Spleen (tissue), 11 donors: ENCODE data around the gene VWA2. TPM values are rescaled to one million over a fixed set of nuclear protein-coding genes. Genes with fewer than 3 reads are reported as not detected.

Experiments
- DNase-seq: peaks from one replicate; pipeline ENCODE4 v3.0.0-alpha.2; 2020
- H3K27ac ChIP-seq, 8 donors: fragments of 200-600 bp; sonication (generic) in 7 of 8; 1 replicate in 4 of 8; 2 replicates in 4 of 8; pipeline versions ENCODE4 v1.5.0 to v1.8.0; 2016 to 2021; ENCODE audit warnings: inconsistent platforms in 4 of 8, mild to moderate bottlenecking in 4 of 8, moderate library complexity in 1 of 8
- H3K27me3 ChIP-seq, 7 donors: fragments of 200-600 bp; sonication (generic) in 6 of 7; replicated peaks in 1 of 7; 1 replicate in 4 of 7; 2 replicates in 3 of 7; pipeline versions ENCODE4 v1.5.0 to v1.8.0; 2016 to 2021; ENCODE audit warnings: inconsistent platforms in 3 of 7, mild to moderate bottlenecking in 1 of 7
- H3K36me3 ChIP-seq, 6 donors: fragments of 200-600 bp; sonication (generic) in 5 of 6; 1 replicate in 4 of 6; 2 replicates in 2 of 6; pipeline versions ENCODE4 v1.5.0 to v1.8.0; 2016 to 2021; ENCODE audit warnings: inconsistent platforms in 2 of 6
- H3K4me1 ChIP-seq, 6 donors: fragments of 200-600 bp; sonication (generic) in 5 of 6; 1 replicate in 3 of 6; 2 replicates in 3 of 6; pipeline versions ENCODE4 v1.5.0 to v1.8.0; 2016 to 2021; ENCODE audit warnings: inconsistent platforms in 3 of 6
- H3K4me3 ChIP-seq, 8 donors: fragments of 200-600 bp; sonication (generic) in 7 of 8; 1 replicate in 4 of 8; 2 replicates in 4 of 8; pipeline versions ENCODE4 v1.5.0 to v1.8.0; 2016 to 2021; ENCODE audit warnings: inconsistent platforms in 4 of 8, mild to moderate bottlenecking in 4 of 8, moderate library complexity in 2 of 8
- H3K9me3 ChIP-seq, 8 donors: fragments of 200-600 bp; sonication (generic) in 7 of 8; 1 replicate in 4 of 8; 2 replicates in 4 of 8; pipeline versions ENCODE4 v1.5.0 to v1.8.0; 2016 to 2021; ENCODE audit warnings: inconsistent platforms in 4 of 8
- POLR2A ChIP-seq, 3 donors: fragments of 450-650 bp; IDR thresholded peaks; one replicate each; pipeline ENCODE4 v1.5.1; 2017; ENCODE audit warnings: antibody characterized with exemption in 3 of 3, mild to moderate bottlenecking in 1 of 3
- POLR2AphosphoS5 ChIP-seq, 3 donors: sonication (generic); formaldehyde crosslinking; IDR thresholded peaks; one replicate each; pipeline ENCODE4 v1.5.1; 2017; ENCODE audit warnings: antibody characterized with exemption in 3 of 3
- WGBS, 5 donors: extraction: QIAGEN DNeasy Blood & Tissue Kit in 3 of 5; methylation state at CpG; one replicate each; pipeline versions ENCODE4 v1.1.5 to v1.1.7; 2013 to 2018; 5-methylcytosine and 5-hydroxymethylcytosine counted together
- intact Hi-C: fragments of 100-400 bp; cut with DNase I; formaldehyde crosslinking; loops from one replicate; pipeline ENCODE4 v1.15.0; 2023; ENCODE audit warnings: low total_unique reads
- polyA plus RNA-seq, 3 donors: library from polyadenylated mRNA; stranded (reverse); fragments of 200-250 nt; gene quantifications; one replicate each; pipeline ENCODE4 v1.2.1, GENCODE V29; 2013
- total RNA-seq, 7 donors: library from RNA; depleted of rRNA in 3 of 7; stranded (reverse); fragments of >200 nt in 3 of 7; fragmentation: NEBNext Ultra II Directional in 4 of 7; extraction: Animal tissue kit (Norgen Biotek cat#: 25700) in 4 of 7; gene quantifications; one replicate each; pipeline versions ENCODE4 v1.1.0 to v1.2.1, GENCODE V29; 2016 to 2021
- TF ChIP-seq, protein P1 (sequence below), 11 experiments: fragments of 200-600 bp in 7 of 11; fragments of 450-650 bp in 4 of 11; sonication (generic) in 4 of 11; IDR thresholded peaks in 8 of 11; conservative IDR thresholded peaks in 3 of 11; 1 replicate in 7 of 11; 2 replicates in 4 of 11; pipeline versions ENCODE4 v1.4.0 to v1.8.0; 2016 to 2021; ENCODE audit warnings: antibody characterized with exemption in 11 of 11, inconsistent platforms in 4 of 11, mild to moderate bottlenecking in 1 of 11
- donor health status: healthy with polysubstance abuse.
- donor health status: DM: no; HTN: no; CAD: no; lungs with moderate emphysema.
- donor health status: DM: no; HTN: no; CAD: no.
- donor health status: Bipolar disorder and iron deficiency.
- donor health status: healthy.
- donor health status: DM: no; HTN: no; CAD: no.
- donor health status: DM: yes; HTN: yes; CAD: no.

The VWA2 gene
- total and polyA plus RNA-seq, 10 donors, result 0.02 to 1.9 (median 0.50) TPM; not detected in 1

DNA sequence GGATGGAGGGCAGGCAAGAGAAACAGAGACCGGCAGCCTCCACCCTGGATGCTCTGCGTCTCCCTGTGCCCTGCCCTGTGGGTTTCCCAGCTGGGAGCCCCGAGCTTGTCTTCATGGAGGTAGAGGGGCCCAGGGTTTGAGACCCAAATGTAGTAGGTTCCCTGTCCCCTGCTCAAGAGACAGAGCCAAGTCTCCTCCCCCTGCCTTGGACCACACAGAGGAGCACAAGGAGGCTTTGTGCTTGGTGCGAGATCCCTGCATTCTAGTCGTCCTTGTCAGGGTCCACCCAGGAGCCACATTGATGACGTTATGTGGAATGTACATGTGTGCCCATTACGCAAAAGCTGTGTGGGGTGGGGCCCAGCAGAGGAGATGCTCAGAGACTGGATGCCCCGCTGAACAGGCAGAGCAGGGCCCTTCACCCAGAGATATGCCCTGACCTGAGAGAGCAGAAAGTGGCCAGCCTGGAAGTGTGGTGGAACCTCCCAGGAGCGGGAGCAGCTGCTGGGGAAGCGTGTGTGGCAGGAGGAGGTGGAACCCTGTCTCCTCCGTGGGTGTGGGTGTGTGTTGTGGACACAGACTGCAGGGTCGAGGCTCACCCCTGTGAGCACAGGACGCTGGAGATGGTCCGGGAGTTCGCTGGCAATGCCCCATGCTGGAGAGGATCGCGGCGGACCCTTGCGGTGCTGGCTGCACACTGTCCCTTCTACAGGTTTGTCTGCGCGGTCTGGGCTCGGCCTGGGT lies 39.3 kb downstream of the VWA2 start:
- Histone ChIP-seq H3K27me3 (peaks cover 0 to 13% (median 0%) of the 10 kb centered on the region in 7 donors), H3K36me3 (no peaks in the 10 kb centered on the region), H3K4me3 (no peak overlapping the region), H3K9me3 (no peaks in the 10 kb centered on the region), H3K27ac (no peak overlapping the region), H3K4me1 (no peaks in the 10 kb centered on the region)
- intact Hi-C loops, result no loop called here
- TF ChIP-seq, protein P1, sequence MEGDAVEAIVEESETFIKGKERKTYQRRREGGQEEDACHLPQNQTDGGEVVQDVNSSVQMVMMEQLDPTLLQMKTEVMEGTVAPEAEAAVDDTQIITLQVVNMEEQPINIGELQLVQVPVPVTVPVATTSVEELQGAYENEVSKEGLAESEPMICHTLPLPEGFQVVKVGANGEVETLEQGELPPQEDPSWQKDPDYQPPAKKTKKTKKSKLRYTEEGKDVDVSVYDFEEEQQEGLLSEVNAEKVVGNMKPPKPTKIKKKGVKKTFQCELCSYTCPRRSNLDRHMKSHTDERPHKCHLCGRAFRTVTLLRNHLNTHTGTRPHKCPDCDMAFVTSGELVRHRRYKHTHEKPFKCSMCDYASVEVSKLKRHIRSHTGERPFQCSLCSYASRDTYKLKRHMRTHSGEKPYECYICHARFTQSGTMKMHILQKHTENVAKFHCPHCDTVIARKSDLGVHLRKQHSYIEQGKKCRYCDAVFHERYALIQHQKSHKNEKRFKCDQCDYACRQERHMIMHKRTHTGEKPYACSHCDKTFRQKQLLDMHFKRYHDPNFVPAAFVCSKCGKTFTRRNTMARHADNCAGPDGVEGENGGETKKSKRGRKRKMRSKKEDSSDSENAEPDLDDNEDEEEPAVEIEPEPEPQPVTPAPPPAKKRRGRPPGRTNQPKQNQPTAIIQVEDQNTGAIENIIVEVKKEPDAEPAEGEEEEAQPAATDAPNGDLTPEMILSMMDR (IDR thresholded peaks at IDR 0.05 in 8 of 11, conservative IDR thresholded peaks at IDR 0.05 in 3 of 11), result no peak
- TF ChIP-seq POLR2AphosphoS5 (IDR thresholded peaks at IDR 0.05), result peak in 1 of 3 donors; percentile 48
- WGBS, 5 donors, result 82 to 90% (median 88%) methylated on average over 19 to 22 of the region's 22 CpGs
- DNase-seq, result peak; percentile 72

DNA sequence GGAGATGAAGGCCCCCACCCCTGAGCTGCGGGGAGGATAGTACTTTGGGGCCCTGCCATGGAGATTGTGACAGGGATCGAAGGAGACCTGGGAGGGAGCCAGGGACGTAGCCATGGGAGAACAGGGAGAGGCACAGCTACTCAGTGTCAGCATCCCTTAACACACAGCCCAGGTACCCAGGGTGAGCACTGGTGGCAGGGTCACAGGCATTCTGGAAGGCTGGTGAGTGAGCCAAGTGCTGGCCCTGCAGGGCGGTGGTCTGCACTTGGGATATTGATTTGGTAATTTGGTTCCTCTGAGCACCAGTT lies 39.8 kb downstream of the VWA2 start:
- intact Hi-C loops, result no loop called here
- no peak overlapping the region for H3K27ac ChIP-seq
- no peaks in the 10 kb centered on the region for H3K9me3 ChIP-seq
- no peaks in the 10 kb centered on the region for H3K4me1 ChIP-seq
- no peak overlapping the region for H3K4me3 ChIP-seq
- H3K36me3 ChIP-seq, result no peaks in the 10 kb centered on the region
- 82 to 100% (median 87%) methylated on average over 3 to 4 of the region's 4 CpGs for WGBS, 5 donors
- TF ChIP-seq, protein P1 (IDR thresholded peaks at IDR 0.05 in 8 of 11, conservative IDR thresholded peaks at IDR 0.05 in 3 of 11), result no peak
- TF ChIP-seq POLR2AphosphoS5 (IDR thresholded peaks at IDR 0.05) (no peak), POLR2A (IDR thresholded peaks at IDR 0.05) (no peak)
- H3K27me3 ChIP-seq, result peaks cover 0 to 13% (median 0%) of the 10 kb centered on the region in 7 donors
- DNase-seq, result peak; percentile 47

DNA sequence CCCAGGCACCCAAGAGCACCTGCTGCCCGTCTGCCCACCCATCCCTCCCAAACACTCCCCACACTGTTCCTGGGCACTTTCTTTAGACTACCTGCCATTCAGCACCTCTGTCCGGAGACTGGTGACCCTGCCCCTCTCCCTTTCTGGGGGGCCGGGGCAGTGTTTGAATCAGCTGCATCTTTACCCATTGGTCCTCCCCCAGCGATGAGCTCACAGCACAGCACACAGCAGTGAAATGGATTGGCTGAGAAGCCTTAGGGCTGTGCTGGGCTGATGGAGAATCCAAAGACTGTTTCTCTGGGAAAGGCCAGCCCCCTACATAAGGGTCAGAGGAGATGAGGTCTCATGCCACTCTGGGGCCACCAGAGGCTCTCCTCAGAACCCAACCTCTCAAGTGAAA lies 40.2 kb downstream of the VWA2 start:
- no peak for DNase-seq

More for the DNA sequence above, 40.2 kb downstream of the VWA2 start:
- 77 to 95% (median 85%) methylated on average over 4 of the region's 4 CpGs for WGBS, 5 donors
- intact Hi-C loops, result no loop called here
- H3K36me3 ChIP-seq, result no peaks in the 10 kb centered on the region
- peaks cover 0 to 13% (median 0%) of the 10 kb centered on the region in 7 donors for H3K27me3 ChIP-seq
- TF ChIP-seq, protein P1 (IDR thresholded peaks at IDR 0.05 in 8 of 11, conservative IDR thresholded peaks at IDR 0.05 in 3 of 11), result no peak
- TF ChIP-seq POLR2A (IDR thresholded peaks at IDR 0.05), result no peak
- TF ChIP-seq POLR2AphosphoS5 (IDR thresholded peaks at IDR 0.05), result no peak
- H3K4me1 ChIP-seq, result no peaks in the 10 kb centered on the region
- no peak overlapping the region for H3K27ac ChIP-seq
- H3K4me3 ChIP-seq, result no peak overlapping the region
- no peaks in the 10 kb centered on the region for H3K9me3 ChIP-seq
